Midbrain (tissue), 1 donor: ENCODE data around the gene PRSS50.

ENCODE experiments used
- DNase-seq: peaks from one replicate; lab custom pipeline; 2025; lab: John Stamatoyannopoulos, UW

Gene PRSS50

DNA sequence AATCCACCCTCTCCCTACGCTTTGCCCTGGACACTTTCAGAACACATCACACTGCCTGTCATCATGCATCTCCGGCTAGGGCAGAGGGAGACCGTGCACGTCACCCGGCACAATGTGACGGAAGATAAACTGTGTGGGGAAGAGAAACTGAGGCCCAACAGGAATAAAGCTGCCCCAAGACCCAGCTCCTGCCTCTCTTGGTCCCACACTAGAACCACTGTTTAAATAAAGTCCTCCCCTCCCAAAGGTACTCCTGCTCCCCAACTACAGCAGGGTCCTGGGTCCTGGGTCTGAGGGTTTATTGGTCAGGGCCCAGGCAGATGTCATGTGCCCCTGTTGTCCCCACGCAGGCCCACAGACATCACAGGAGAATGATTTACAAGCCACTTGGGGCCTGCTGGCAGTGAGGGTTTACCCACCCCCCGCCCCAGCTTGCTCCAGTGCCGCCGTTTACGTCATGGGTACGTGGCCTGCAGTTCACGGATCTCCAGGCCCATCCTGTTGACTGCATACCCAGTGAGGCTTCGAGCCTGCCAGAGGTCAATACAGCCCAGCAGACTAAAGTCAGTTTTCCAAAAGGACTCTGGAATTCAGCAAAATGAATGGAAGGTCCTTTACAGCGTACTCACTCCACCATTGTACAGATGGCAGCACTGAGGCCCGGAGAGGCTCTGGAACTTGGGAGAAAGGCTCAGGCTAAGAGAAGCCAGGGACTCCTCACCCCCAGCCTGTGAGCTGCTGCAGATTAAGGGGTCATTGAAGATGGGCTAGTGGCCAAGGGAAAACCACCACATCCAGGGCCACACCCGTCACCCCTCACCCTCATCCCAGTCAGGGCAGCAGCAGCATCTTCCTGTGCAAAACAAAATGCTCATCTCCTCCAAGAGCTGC is 47.4 kb downstream of the PRSS50 start:
- no peak for DNase-seq

DNA sequence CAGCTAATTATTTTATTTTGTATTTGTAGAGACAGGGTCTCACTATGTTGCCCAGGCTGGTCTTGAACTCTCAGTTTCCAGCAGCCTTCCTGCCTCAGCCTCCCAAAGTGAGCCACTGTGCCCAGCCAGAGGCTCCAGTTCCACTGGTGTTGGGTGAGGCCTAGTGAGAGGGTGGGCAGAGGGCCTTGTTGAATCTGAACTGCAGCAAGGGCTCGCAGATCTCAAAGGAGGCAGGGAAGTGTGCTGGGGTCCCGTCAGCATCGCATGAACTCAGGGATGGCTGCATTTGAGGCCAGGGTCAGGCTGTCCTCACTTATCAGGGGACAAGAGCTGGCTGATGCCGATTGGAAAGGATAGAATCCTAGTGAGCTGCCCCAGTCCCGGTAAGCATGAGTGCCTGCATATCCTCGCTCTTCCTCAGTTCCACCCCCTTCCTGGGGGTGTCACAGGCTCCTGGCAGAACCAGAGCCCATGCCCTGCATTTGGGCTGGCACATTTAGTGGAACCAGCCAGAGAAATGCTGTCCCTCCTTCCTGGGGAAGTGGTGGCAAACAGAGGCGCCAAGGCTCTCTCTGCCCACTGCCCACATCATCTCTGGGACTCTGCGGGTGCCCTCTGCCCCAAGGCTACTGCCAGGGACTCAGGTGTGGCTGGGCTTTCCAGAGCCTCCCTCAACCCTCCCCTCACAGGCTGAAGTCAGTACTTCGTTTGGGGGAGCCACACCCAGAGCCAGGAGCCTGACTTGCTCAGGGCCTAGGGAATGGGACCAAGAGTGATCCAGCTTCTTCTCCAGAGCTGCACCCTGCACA is 48.3 kb downstream of the PRSS50 start:
- no peak for DNase-seq

DNA sequence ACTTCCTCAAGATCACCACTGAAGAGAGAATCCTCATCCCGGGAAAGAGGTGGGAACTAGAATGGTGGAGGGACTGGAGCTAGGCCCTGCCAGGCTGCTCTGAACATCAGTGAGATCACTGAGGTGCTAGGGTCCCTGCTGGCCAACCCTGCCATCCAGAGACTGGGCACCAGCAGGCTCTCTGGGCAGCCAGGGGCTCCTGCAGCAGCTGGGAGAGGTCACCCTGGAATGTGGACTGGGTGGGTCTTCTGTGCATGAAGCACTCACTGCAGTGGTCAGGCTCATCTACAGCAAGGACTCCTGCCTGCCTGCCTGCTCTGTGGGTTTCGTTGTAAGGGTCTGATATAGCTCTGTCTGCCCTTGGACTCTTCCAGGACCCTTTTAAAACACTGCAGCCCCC is 49.1 kb downstream of the PRSS50 start:
- no peak for DNase-seq

DNA sequence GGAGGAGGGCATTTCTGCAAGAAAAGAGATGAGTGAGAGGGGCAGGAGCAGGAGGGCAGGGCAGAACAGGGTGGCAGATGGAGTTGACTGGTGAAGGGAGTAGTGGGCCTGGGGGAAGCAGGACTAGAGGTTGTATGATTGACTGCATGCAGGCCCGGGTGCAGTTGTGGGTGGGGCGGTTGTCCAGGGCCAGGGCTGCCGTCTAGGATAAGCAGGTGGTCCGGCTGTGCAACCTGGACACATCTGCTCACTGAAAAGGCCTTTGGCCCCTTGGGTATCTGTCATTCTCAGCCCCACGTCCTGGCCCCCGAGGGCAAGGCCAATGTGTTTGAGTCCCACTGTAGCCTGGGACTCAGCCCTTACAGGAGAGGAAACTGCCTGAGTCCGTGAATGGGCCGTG is 49.6 kb downstream of the PRSS50 start:
- no peak for DNase-seq

DNA sequence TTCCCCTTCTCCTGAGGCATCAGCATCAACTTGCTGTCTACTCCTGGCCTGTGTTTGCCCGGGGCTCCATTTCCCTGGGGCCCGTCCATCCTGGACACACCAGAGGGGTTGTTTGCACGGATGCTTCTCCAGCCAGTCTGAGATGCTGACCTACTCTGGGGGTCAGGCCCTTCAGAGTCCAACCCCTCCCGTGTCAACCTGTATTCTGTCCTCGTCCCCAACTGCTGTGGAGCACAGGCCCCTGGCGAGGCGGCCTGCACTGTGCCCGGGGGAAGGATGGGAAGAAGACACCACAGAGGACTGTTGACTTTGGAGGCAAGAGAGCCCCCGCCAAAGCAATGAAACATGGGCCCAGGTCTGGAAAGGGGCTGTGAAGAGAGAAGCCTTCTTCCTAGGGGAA is 50.0 kb downstream of the PRSS50 start:
- no peak for DNase-seq

DNA sequence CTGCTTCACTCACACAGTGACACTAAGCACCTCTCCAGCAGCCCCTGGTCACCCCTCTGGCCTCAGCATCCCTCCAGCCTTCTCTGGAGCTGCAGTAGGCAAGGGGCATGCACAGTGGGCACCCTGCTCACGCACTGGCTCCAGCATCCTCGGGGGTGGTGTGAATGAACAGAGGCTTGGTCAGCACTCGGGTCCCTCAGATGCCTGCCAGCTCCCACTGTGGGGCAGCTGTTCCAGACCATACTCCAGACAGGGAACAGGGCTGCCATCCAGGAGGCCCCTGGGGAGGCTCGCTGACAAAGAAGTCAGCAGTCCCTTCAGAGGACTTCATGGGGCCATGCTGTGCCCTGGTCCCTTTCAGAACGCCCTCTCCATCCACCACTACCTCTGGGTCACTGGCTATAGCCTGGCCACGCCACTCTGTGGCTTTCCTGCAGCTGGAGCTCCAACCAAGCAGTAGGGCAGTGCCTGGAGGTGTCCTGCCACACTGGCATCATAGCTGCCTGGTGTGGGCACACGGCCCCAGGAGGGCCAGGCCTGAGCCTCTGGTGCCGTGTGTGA is 50.5 kb downstream of the PRSS50 start:
- DNase-seq: no peak

DNA sequence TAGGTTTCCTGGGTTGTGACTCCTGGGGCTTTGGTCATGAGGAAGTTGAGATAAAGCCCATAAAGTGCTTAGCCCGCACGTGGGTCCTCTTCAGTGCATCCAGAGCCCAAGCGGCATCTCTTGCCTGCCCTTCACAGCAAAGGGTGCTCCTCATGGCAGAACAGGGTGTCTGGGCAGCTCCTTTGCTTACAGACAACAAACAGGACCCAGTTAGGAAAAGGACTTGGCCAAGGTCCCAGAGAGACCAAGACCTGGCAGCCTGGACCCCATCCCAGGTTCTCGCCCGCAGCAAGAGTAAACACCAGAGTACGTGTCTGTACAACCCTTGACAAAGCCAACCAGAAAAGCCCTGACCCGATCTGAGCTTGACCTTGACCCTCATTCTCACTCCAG is 51.2 kb downstream of the PRSS50 start:
- no peak for DNase-seq

DNA sequence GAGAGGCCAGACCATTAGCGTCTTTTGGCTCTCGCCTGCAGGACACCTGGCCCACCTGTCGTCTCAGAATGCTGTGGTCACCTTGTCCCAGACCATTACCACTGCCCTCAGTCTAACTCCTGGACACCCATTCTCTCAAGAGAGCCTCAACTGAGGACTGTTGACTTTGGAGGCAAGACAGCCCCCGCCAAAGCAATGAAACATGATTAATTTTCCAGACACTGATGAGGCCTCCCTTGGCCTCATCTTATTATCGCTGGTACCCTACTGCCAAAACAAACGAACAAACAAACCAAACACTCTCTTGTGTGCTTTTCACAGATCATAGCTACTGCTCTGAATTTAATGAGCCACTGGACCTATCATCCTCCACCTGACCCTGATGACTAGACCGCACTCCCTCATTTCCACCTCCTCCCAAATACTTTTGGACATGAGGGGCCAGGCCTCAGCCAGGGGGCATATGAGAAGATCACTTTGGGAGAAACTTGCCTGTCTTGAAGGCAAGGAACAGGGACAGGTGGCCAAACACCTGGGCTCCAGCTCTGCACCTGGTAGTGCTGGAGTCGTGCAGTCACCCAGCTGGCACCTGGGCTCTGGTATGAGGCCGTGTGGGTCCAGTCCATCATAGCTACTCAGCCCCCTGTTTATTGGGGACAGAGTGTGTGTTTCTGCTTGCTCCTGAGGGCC is 51.8 kb downstream of the PRSS50 start:
- no peak for DNase-seq

DNA sequence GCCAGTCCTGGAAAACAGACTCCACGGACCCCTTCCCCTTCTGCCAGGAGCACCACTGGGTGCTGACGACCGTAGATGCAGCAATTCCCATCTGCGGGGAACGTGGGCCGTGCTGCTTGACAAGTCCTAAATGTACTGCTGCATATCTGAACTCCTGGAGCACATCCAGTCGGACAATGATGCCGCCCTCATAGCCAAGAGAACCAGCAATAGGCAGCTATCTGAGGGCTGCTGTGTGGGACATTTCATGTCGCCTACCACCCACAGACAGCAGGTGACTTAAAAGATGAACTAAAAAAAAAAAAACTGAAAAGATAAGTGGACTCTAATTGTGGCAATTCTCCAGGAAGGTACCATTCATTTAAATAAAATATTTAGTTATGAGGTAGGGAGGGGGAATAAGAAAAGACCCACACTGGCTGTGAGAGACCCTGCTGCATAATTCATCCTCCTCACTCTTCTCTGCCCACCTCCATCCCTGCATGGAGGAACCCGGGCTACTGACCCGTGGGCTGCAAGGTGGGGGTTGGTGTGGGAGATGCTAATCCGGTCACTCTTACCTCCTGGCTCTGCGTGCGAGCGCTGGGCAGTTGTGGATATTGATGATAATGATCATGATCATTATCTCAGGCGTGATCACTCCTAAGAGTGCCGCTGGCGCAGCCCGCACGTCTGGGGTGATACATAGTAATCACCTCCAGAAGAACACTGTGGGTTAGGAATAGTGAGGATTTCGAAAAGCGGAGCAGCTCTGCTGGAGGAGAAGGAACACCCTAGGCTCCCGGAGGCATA is 52.5 kb downstream of the PRSS50 start:
- DNase-seq: no peak

DNA sequence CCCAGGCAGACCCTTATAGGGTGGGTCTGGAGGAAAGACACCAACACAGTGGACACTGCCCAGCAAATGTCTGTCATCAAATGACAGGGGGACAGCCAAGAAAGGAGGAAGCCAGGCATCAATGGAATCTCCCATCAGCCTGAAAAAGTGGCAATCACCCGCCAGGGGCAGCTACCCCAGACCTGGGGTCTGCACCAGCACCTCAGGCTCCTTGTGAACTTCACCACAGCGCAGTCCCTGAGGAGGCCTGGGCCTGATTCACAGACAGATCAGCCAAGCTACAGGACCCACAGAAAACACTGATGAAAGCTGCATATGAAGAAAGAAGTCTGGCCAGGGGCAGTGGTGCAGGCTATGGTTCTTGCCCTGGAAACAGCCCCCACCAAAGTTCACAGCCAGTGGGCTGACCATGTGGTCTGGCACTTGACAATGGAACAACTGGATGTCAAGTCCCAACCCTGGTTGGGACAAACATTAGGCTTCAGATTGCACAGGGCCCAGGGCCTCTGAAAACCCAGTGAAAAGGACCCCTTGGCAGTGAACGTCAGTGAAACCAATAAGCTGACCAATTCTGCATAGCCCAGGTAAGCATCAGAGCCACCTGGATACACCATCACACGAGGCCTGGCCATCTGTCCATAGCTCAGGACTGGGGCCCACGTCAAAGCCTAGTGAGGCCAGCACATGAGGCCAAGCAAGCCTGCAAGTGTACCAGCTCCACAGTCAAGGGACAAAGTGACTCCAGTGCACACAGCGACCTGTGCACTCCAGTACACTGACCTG is 53.3 kb downstream of the PRSS50 start:
- no peak for DNase-seq

DNA sequence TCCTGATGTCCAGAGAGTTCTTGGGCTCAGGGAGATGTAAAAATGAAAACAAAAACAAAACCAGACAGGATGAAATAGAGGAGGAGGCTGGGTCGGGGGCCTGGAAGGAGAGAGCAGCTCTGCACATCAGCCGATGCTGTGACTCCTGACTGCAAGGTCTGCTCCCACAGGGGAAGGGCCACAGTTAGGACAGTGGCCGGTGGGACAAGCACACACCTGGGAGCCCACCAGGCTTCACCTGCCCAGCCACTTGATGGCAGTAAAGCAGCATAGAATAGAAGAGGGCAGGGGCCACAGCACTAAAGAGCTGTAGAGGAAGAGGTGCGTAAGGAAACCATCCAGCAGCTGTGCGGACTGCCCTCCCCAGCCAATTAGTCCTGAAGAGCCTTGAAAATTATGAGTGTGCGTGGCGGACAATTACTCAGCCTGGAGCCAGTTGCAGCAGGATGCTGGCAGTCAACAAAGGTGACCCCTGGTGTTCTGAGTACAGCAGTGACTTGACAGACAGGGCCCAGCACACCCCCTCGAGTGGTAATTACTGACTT is 54.0 kb downstream of the PRSS50 start:
- no peak for DNase-seq

DNA sequence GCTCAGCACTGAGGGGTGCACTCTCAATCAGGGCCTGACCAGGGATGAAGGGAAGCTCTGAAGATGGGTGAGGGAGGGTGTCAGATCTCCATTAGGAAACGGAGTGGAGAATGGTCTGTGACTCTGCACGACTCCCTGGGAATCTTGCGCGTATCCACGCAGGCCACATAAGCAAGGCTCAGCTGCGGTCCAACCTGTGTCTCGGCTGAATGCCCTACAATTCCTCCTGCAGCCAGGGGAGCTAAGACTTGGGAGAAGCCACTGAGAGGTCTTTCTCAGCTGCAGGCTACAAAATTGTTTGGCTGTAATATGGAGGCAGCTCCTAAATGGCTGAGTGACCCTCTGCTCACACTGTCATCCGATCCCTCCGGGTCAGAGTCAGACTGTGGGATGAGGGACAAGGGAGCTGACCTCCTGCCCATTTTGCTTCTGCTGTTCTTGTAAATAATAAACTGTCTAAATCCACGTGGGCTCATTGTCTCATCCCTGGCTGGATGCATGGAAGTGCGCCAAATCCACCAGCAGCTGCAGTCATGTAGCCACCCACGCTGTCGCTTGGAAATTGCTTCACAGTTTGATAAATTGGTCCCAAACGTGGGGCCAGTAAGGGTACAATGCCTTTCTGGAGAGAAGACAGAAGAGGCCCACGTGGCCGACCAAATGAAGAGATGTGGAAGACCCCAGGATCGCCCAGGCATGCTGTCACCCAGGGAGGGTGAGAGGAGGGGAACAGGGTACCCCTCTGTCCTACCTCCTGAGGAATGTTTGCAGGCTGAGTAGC is 54.7 kb downstream of the PRSS50 start:
- DNase-seq: peak; percentile 13
